PC-3 (cell line): ENCODE results near the gene ZFYVE9.

Experiments used
- EZH2 ChIP-seq: fragments of 300-600 bp; sonication (generic); IDR thresholded peaks from one replicate; pipeline ENCODE4 v1.6.1; 2017; ENCODE audit warnings: antibody characterized with exemption, mild to moderate bottlenecking, low read length; ENCODE audit not compliant: unreplicated experiment
- TF ChIP-seq, protein P1 (sequence below): fragments of 300-600 bp; sonication (generic); conservative IDR thresholded peaks from 2 replicates; pipeline ENCODE4 v1.5.1; 2017; ENCODE audit warnings: antibody characterized with exemption, low read depth, mild to moderate bottlenecking, low read length

GRCh38 chr1:52195161-52195560 is 53.3 kb downstream of the ZFYVE9 start:
- TF ChIP-seq, protein P1, sequence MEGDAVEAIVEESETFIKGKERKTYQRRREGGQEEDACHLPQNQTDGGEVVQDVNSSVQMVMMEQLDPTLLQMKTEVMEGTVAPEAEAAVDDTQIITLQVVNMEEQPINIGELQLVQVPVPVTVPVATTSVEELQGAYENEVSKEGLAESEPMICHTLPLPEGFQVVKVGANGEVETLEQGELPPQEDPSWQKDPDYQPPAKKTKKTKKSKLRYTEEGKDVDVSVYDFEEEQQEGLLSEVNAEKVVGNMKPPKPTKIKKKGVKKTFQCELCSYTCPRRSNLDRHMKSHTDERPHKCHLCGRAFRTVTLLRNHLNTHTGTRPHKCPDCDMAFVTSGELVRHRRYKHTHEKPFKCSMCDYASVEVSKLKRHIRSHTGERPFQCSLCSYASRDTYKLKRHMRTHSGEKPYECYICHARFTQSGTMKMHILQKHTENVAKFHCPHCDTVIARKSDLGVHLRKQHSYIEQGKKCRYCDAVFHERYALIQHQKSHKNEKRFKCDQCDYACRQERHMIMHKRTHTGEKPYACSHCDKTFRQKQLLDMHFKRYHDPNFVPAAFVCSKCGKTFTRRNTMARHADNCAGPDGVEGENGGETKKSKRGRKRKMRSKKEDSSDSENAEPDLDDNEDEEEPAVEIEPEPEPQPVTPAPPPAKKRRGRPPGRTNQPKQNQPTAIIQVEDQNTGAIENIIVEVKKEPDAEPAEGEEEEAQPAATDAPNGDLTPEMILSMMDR = no peak
- TF ChIP-seq EZH2 = no peak
